ENCODE data around the gene SEPTIN2. TPM values are rescaled to one million over a fixed set of nuclear protein-coding genes. Genes with fewer than 3 reads are reported as not detected.
A peak's percentile ranks its signal among the peaks of the same experiment; 100 is the strongest.

SEPTIN2 gene
- total RNA-seq, 1 experiment from 2014 or later: 353 TPM

- no peak for TF ChIP-seq HMGXB4 (CRISPR knock-in tag; IDR thresholded peaks at IDR 0.05)
Observed at GRCh38 chr2:241280291-241280690, 35.4 kb upstream of the SEPTIN2 start (continued).

GRCh38 chr2:241282555-241282954 is 33.2 kb upstream of the SEPTIN2 start:
- TF ChIP-seq ATF6 (CRISPR knock-in tag; IDR thresholded peaks at IDR 0.05): no peak
- no peak for TF ChIP-seq ZBTB43 (CRISPR knock-in tag; IDR thresholded peaks at IDR 0.05)
- TF ChIP-seq ZNF232 (CRISPR knock-in tag; IDR thresholded peaks at IDR 0.05): no peak
- no peak for TF ChIP-seq CBFB (CRISPR knock-in tag; IDR thresholded peaks at IDR 0.05; ENCODE audit: low read depth)
- no peak for TF ChIP-seq HMGXB4 (CRISPR knock-in tag; IDR thresholded peaks at IDR 0.05)
- TF ChIP-seq NFYB (CRISPR knock-in tag; conservative IDR thresholded peaks at IDR 0.05; ENCODE audit: low read depth): no peak
- TF ChIP-seq ZNF263 (CRISPR knock-in tag; IDR thresholded peaks at IDR 0.05; ENCODE audit: low read depth): no peak
- no peak for TF ChIP-seq ELF4 (CRISPR knock-in tag; IDR thresholded peaks at IDR 0.05; ENCODE audit: low read depth)
- TF ChIP-seq EMX1 (CRISPR knock-in tag; IDR thresholded peaks at IDR 0.05): no peak
- TF ChIP-seq HMGA2 (CRISPR knock-in tag; IDR thresholded peaks at IDR 0.05): no peak
- no peak for TF ChIP-seq TP53 (CRISPR knock-in tag; IDR thresholded peaks at IDR 0.05)
- no peak for TF ChIP-seq E2F1 (CRISPR knock-in tag; IDR thresholded peaks at IDR 0.05)
- no peak for TF ChIP-seq ETV6 (CRISPR knock-in tag; IDR thresholded peaks at IDR 0.05)
- no peak for TF ChIP-seq USF2 (CRISPR knock-in tag; IDR thresholded peaks at IDR 0.05)
- TF ChIP-seq ZSCAN18 (CRISPR knock-in tag; IDR thresholded peaks at IDR 0.05): no peak
- no peak for TF ChIP-seq CREM (CRISPR knock-in tag; IDR thresholded peaks at IDR 0.05)
- TF ChIP-seq ZNF425 (CRISPR knock-in tag; conservative IDR thresholded peaks at IDR 0.05): no peak
- no peak for TF ChIP-seq FOXP1 (CRISPR knock-in tag; IDR thresholded peaks at IDR 0.05; ENCODE audit: borderline replicate concordance)
- ATAC-seq (no peak), DNase-seq (ENCODE audit: low spot score) (no peak)
- H3K4me3 Mint-ChIP-seq: no peak overlapping the region
- H3K27ac Mint-ChIP-seq: peak overlapping the region; percentile 89
- H3K4me1 Mint-ChIP-seq: peaks cover 28% of the 10 kb centered on the region
- CTCF ChIA-PET: interaction anchor here (0.7 kb wide), 1 partner anchor 13 kb away, joined by 3 read pairs; no protein-coding TSS in a partner anchor
- no peaks in the 10 kb centered on the region for H3K27me3 Mint-ChIP-seq (ENCODE audit: low read depth)
- H3K36me3 Mint-ChIP-seq: peaks cover 14% of the 10 kb centered on the region
- POLR2A ChIA-PET: interaction anchor here (1.2 kb wide), 1 partner anchor 33 kb away, joined by 3 read pairs; the partner anchor contains the start of gene HDLBP
- H3K9me3 Mint-ChIP-seq: no peaks in the 10 kb centered on the region
